ENCODE measurements around the gene EIF3L.

Gene EIF3L

DNA sequence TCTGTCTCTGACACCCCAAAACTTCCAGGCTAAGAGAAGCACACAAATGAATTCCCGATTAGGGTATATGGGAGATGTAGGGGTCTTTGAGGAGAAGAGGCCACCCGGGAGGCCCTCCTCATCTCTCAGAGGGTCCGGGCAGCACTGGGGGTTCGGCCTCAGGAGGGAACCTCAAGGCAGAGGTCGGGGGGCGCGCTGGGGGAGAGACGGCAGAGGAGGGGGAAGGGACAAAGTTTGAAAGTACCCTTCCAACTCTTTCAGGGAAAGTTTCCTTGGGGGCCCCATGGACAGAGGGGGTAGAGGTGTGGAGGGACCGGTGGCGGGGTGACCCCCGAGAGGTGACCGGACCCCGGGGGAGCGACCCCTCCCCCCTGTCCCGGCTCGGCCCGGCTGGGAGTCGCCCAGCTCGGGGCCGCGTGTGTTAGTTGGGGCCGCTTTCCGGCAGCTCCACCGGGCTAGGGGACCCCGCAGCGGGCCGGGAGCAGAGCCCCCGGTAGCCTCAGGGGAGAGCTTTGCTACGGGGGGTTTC is 44.8 kb upstream of the EIF3L start:
- Histone ChIP-seq H3K79me2 (ENCODE audit: insufficient read depth, low read length) (no peaks in the 10 kb centered on the region), H4K20me1 (ENCODE audit: low read depth, low read length) (no peaks in the 10 kb centered on the region), H3K4me3 (ENCODE audit: insufficient read depth, low read length, poor library complexity, severe bottlenecking) (no peak overlapping the region), H3K9me3 (ENCODE audit: insufficient read depth, low read length) (no peaks in the 10 kb centered on the region), H3K27ac (ENCODE audit: low read depth, low read length) (no peak overlapping the region), H2AFZ (ENCODE audit: low read depth, low read length, severe bottlenecking) (no peak overlapping the region), H3K9me2 (replicated peaks; ENCODE audit: insufficient read depth, low read length) (no peaks in the 10 kb centered on the region), H3K4me2 (ENCODE audit: low read depth, low read length, poor library complexity, severe bottlenecking) (no peak overlapping the region), H3F3A (ENCODE audit: insufficient read depth) (peaks cover 4% of the 10 kb centered on the region; the same call in 1 of the 2 replicates), H3K27me3 (ENCODE audit: low read length) (0 out of 2 replicates have a peak, but pooled peaks cover 3% of the 10 kb centered on the region), H3K36me3 (ENCODE audit: low read length) (no peaks in the 10 kb centered on the region), H3K9ac (ENCODE audit: low read length) (no peak overlapping the region)
- TF ChIP-seq EZH2phosphoT487 (conservative IDR thresholded peaks at IDR 0.05; ENCODE audit: low read length): no peak
- TF ChIP-seq, protein P1, sequence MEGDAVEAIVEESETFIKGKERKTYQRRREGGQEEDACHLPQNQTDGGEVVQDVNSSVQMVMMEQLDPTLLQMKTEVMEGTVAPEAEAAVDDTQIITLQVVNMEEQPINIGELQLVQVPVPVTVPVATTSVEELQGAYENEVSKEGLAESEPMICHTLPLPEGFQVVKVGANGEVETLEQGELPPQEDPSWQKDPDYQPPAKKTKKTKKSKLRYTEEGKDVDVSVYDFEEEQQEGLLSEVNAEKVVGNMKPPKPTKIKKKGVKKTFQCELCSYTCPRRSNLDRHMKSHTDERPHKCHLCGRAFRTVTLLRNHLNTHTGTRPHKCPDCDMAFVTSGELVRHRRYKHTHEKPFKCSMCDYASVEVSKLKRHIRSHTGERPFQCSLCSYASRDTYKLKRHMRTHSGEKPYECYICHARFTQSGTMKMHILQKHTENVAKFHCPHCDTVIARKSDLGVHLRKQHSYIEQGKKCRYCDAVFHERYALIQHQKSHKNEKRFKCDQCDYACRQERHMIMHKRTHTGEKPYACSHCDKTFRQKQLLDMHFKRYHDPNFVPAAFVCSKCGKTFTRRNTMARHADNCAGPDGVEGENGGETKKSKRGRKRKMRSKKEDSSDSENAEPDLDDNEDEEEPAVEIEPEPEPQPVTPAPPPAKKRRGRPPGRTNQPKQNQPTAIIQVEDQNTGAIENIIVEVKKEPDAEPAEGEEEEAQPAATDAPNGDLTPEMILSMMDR (IDR thresholded peaks at IDR 0.05; ENCODE audit: insufficient read depth, low read length, poor library complexity, severe bottlenecking): no peak

DNA sequence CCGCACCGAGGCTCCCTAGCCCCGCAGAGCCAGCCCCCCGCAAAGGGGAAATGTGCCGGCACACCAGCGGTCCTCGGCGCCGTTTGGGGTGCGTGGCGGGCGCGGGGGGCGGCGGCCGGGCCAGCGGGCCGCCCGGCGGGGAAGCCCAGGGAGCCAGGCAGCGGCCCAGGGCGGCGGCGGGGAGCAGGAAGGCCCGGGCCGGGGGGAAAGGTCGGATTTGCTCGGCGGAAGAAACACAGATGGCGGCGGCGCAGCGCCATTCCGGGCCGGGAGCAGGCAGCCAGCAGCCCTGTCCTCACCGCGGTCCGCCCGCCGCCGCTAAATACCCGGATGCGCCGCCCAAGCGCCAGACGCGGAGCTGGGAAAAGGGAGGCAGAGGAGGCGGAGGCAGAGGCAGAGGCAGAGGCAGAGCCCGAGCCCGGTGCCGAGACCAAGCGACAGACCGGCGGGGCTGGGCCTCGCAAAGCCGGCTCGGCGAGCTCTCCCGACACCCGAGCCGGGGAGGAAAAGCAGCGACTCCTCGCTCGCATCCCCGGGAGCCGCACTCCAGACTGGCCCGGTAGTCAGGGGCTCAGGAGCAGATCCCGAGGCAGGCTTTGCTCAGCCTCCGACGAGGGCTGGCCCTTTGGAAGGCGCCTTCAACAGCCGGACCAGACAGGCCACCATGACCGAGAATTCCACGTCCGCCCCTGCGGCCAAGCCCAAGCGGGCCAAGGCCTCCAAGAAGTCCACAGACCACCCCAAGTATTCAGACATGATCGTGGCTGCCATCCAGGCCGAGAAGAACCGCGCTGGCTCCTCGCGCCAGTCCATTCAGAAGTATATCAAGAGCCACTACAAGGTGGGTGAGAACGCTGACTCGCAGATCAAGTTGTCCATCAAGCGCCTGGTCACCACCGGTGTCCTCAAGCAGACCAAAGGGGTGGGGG is 44.1 kb upstream of the EIF3L start:
- no peaks in the 10 kb centered on the region for H3K79me2 ChIP-seq (ENCODE audit: insufficient read depth, low read length)
- H3K36me3 ChIP-seq (ENCODE audit: low read length): no peaks in the 10 kb centered on the region
- no peaks in the 10 kb centered on the region for H3K9me3 ChIP-seq (ENCODE audit: insufficient read depth, low read length)
- no peak overlapping the region for H3K4me2 ChIP-seq (ENCODE audit: low read depth, low read length, poor library complexity, severe bottlenecking)
- H3K27ac ChIP-seq (ENCODE audit: low read depth, low read length): no peak overlapping the region
- H3F3A ChIP-seq (ENCODE audit: insufficient read depth): peaks cover 4% of the 10 kb centered on the region; the same call in 1 of the 2 replicates
- H4K20me1 ChIP-seq (ENCODE audit: low read depth, low read length): no peaks in the 10 kb centered on the region
- no peak overlapping the region for H3K9ac ChIP-seq (ENCODE audit: low read length)
- H3K9me2 ChIP-seq (replicated peaks; ENCODE audit: insufficient read depth, low read length): no peaks in the 10 kb centered on the region
- H2AFZ ChIP-seq (ENCODE audit: low read depth, low read length, severe bottlenecking): no peak overlapping the region
- no peak overlapping the region for H3K4me3 ChIP-seq (ENCODE audit: insufficient read depth, low read length, poor library complexity, severe bottlenecking)
- 0 out of 2 replicates have a peak, but pooled peaks cover 3% of the 10 kb centered on the region for H3K27me3 ChIP-seq (ENCODE audit: low read length)
- TF ChIP-seq EZH2phosphoT487 (conservative IDR thresholded peaks at IDR 0.05; ENCODE audit: low read length): no peak
- TF ChIP-seq, protein P1 (IDR thresholded peaks at IDR 0.05; ENCODE audit: insufficient read depth, low read length, poor library complexity, severe bottlenecking): no peak

DNA sequence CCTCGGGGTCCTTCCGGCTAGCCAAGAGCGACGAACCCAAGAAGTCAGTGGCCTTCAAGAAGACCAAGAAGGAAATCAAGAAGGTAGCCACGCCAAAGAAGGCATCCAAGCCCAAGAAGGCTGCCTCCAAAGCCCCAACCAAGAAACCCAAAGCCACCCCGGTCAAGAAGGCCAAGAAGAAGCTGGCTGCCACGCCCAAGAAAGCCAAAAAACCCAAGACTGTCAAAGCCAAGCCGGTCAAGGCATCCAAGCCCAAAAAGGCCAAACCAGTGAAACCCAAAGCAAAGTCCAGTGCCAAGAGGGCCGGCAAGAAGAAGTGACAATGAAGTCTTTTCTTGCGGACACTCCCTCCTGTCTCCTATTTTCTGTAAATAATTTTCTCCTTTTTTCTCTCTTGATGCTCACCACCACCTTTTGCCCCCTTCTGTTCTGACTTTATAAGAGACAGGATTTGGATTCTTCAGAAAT is 43.4 kb upstream of the EIF3L start:
- no peaks in the 10 kb centered on the region for H4K20me1 ChIP-seq (ENCODE audit: low read depth, low read length)
- H3K79me2 ChIP-seq (ENCODE audit: insufficient read depth, low read length): no peaks in the 10 kb centered on the region
- H3K4me2 ChIP-seq (ENCODE audit: low read depth, low read length, poor library complexity, severe bottlenecking): no peak overlapping the region
- TF ChIP-seq, protein P1 (IDR thresholded peaks at IDR 0.05; ENCODE audit: insufficient read depth, low read length, poor library complexity, severe bottlenecking): no peak
- TF ChIP-seq EZH2phosphoT487 (conservative IDR thresholded peaks at IDR 0.05; ENCODE audit: low read length): no peak
- no peak overlapping the region for H3K27ac ChIP-seq (ENCODE audit: low read depth, low read length)
- H3K27me3 ChIP-seq (ENCODE audit: low read length): 0 out of 2 replicates have a peak, but pooled peaks cover 3% of the 10 kb centered on the region
- no peak overlapping the region for H3K4me3 ChIP-seq (ENCODE audit: insufficient read depth, low read length, poor library complexity, severe bottlenecking)
- no peaks in the 10 kb centered on the region for H3K9me3 ChIP-seq (ENCODE audit: insufficient read depth, low read length)
- H3K9me2 ChIP-seq (replicated peaks; ENCODE audit: insufficient read depth, low read length): no peaks in the 10 kb centered on the region
- H3F3A ChIP-seq (ENCODE audit: insufficient read depth): peaks cover 4% of the 10 kb centered on the region; the same call in 1 of the 2 replicates
- no peak overlapping the region for H3K9ac ChIP-seq (ENCODE audit: low read length)
- H2AFZ ChIP-seq (ENCODE audit: low read depth, low read length, severe bottlenecking): no peak overlapping the region
- no peaks in the 10 kb centered on the region for H3K36me3 ChIP-seq (ENCODE audit: low read length)
